ENCODE measurements around the gene SBK3. TPM values are rescaled to one million over a fixed set of nuclear protein-coding genes. Genes with fewer than 3 reads are reported as not detected.
"Not testable (repeated sequence)": the region's sequence is repeated elsewhere in the genome, so short reads cannot be mapped to it uniquely, and the experiment has no call there.

SBK3 gene
- total RNA-seq, 2 experiments from 2014 or later, result not detected

GRCh38 chr19:55582284-55582683, 36.9 kb upstream of the SBK3 start:
- H3K36me3 Mint-ChIP-seq; H3K27me3 Mint-ChIP-seq; intact Hi-C loops (cut with micrococcal nuclease); DNase-seq; H3K9me3 Mint-ChIP-seq; POLR2A ChIA-PET; H3K27ac Mint-ChIP-seq: not testable (repeated sequence)
- CTCF ChIA-PET, result interaction anchor here (1.6 to 3.3 kb wide), 4 partner anchors 24 to 78 kb away, joined by 3 to 15 read pairs (median 8); partner anchors contain the start of gene ZNF865
- H3K4me1 Mint-ChIP-seq (ENCODE audit: low read depth), result peaks cover 34% of the 10 kb centered on the region
- H3K4me3 Mint-ChIP-seq, result peak overlapping the region; percentile 76

GRCh38 chr19:55581823-55582223, 36.5 kb upstream of the SBK3 start:
- Mint-ChIP-seq H3K4me3 (peak overlapping the region; percentile 76), H3K27me3 (no peaks in the 10 kb centered on the region), H3K27ac (no peak overlapping the region), H3K9me3 (no peaks in the 10 kb centered on the region), H3K4me1 (ENCODE audit: low read depth) (peaks cover 30% of the 10 kb centered on the region), H3K36me3 (peaks cover 13% of the 10 kb centered on the region)
- intact Hi-C loops (cut with micrococcal nuclease), result no loop called here
- ChIA-PET CTCF (interaction anchor here (1.6 to 3.3 kb wide), 4 partner anchors 24 to 78 kb away, joined by 3 to 15 read pairs (median 8); partner anchors contain the start of gene ZNF865), POLR2A (interaction anchor here (1.0 kb wide), 1 partner anchor 22 kb away, joined by 3 read pairs; no protein-coding TSS in a partner anchor)
- no peak for DNase-seq

- H3K27me3 Mint-ChIP-seq, result no peaks in the 10 kb centered on the region
- ChIA-PET POLR2A (interaction anchor here (1.0 kb wide), 1 partner anchor 22 kb away, joined by 3 read pairs; no protein-coding TSS in a partner anchor), CTCF (interaction anchor here (1.6 to 3.3 kb wide), 4 partner anchors 25 to 77 kb away, joined by 3 to 15 read pairs (median 8); partner anchors contain the start of gene ZNF865)
- H3K9me3 Mint-ChIP-seq, result no peaks in the 10 kb centered on the region
- DNase-seq, result peak; percentile 43
- peak overlapping the region; percentile 76 for H3K4me3 Mint-ChIP-seq
- intact Hi-C loops (cut with micrococcal nuclease), result no loop called here
- peaks cover 28% of the 10 kb centered on the region for H3K4me1 Mint-ChIP-seq (ENCODE audit: low read depth)
- peaks cover 15% of the 10 kb centered on the region for H3K36me3 Mint-ChIP-seq
- peak overlapping the region; percentile 78 for H3K27ac Mint-ChIP-seq
These were observed 35.9 kb upstream of the SBK3 start for GRCh38 chr19:55581145-55581822.

GRCh38 chr19:55580628-55581144, 35.3 kb upstream of the SBK3 start, which contains the start of gene ZNF579:
ZNF579 (minus strand) TSS chr19:55580848; CDS start chr19:55579639, 1,209 bp downstream.
- CTCF ChIA-PET, result interaction anchor here (2.4 to 3.3 kb wide), 3 partner anchors 25 to 77 kb away, joined by 7 to 15 read pairs (median 10); partner anchors contain the start of gene ZNF865
- H3K4me3 Mint-ChIP-seq, result peak within 1 kb of the TSS; percentile 76
- peaks cover 15% of the 10 kb centered on the region for H3K36me3 Mint-ChIP-seq
- H3K27me3 Mint-ChIP-seq, result no peaks in the 10 kb centered on the region
- peak; percentile 88 for DNase-seq
- peak within 1 kb of the TSS; percentile 78 for H3K27ac Mint-ChIP-seq
- POLR2A ChIA-PET, result interaction anchor here (0.8 to 1.0 kb wide), 2 partner anchors 19 to 23 kb away, joined by 3 to 5 read pairs; partner anchors contain the start of genes FIZ1 and ZNF524
- H3K9me3 Mint-ChIP-seq, result no peaks in the 10 kb centered on the region
- intact Hi-C loops (cut with micrococcal nuclease), result loop anchor here (1.0 kb wide), 1 partner anchor 44 kb away; the partner anchor contains the start of gene ZNF784
- peaks cover 23% of the 10 kb centered on the region for H3K4me1 Mint-ChIP-seq (ENCODE audit: low read depth)

- peaks cover 18% of the 10 kb centered on the region for H3K4me1 Mint-ChIP-seq (ENCODE audit: low read depth)
- no peak for DNase-seq
- POLR2A ChIA-PET, result interaction anchor here (0.8 kb wide), 1 partner anchor 20 kb away, joined by 5 read pairs; the partner anchor contains the start of genes FIZ1 and ZNF524
These were observed 34.7 kb upstream of the SBK3 start for GRCh38 chr19:55579766-55580621.

GRCh38 chr19:55578761-55579747, 33.7 kb upstream of the SBK3 start:
- intact Hi-C loops (cut with micrococcal nuclease), result no loop called here
- no peak for DNase-seq

More at GRCh38 chr19:55579766-55580621, 34.7 kb upstream of the SBK3 start:
- Mint-ChIP-seq H3K36me3 (peaks cover 15% of the 10 kb centered on the region), H3K4me3 (peak overlapping the region; percentile 76), H3K27me3 (no peaks in the 10 kb centered on the region), H3K27ac (peak overlapping the region; percentile 70), H3K9me3 (no peaks in the 10 kb centered on the region)
- CTCF ChIA-PET, result interaction anchor here (2.4 to 3.3 kb wide), 3 partner anchors 26 to 76 kb away, joined by 7 to 15 read pairs (median 10); partner anchors contain the start of gene ZNF865
- intact Hi-C loops (cut with micrococcal nuclease), result loop anchor here (1.0 kb wide), 1 partner anchor 44 kb away; the partner anchor contains the start of gene ZNF784

GRCh38 chr19:55578031-55578760, 32.9 kb upstream of the SBK3 start:
- Mint-ChIP-seq H3K4me1 (ENCODE audit: low read depth) (peaks cover 18% of the 10 kb centered on the region), H3K27ac (no peak overlapping the region), H3K36me3 (peaks cover 15% of the 10 kb centered on the region), H3K27me3 (no peaks in the 10 kb centered on the region), H3K4me3 (no peak overlapping the region), H3K9me3 (no peaks in the 10 kb centered on the region)
- POLR2A ChIA-PET, result no interaction called here
- intact Hi-C loops (cut with micrococcal nuclease), result no loop called here
- CTCF ChIA-PET, result interaction anchor here (0.7 kb wide), 1 partner anchor 53 kb away, joined by 3 read pairs; no protein-coding TSS in a partner anchor
- no peak for DNase-seq

More at GRCh38 chr19:55578761-55579747, 33.7 kb upstream of the SBK3 start:
- peaks cover 18% of the 10 kb centered on the region for H3K4me1 Mint-ChIP-seq (ENCODE audit: low read depth)
- H3K4me3 Mint-ChIP-seq, result peak overlapping the region; percentile 76
- ChIA-PET POLR2A (no interaction called here), CTCF (interaction anchor here (0.7 kb wide), 1 partner anchor 52 kb away, joined by 3 read pairs; no protein-coding TSS in a partner anchor)
- peaks cover 15% of the 10 kb centered on the region for H3K36me3 Mint-ChIP-seq
- peak overlapping the region; percentile 70 for H3K27ac Mint-ChIP-seq
- H3K9me3 Mint-ChIP-seq, result no peaks in the 10 kb centered on the region
- H3K27me3 Mint-ChIP-seq, result no peaks in the 10 kb centered on the region

GRCh38 chr19:55576746-55577145, 31.4 kb upstream of the SBK3 start:
- intact Hi-C loops (cut with micrococcal nuclease), result no loop called here
- no peak overlapping the region for H3K27ac Mint-ChIP-seq
- no peak overlapping the region for H3K4me3 Mint-ChIP-seq
- CTCF ChIA-PET, result interaction anchor here (1.0 kb wide), 1 partner anchor 55 kb away, joined by 3 read pairs; no protein-coding TSS in a partner anchor
- peaks cover 13% of the 10 kb centered on the region for H3K4me1 Mint-ChIP-seq (ENCODE audit: low read depth)
- no peak for DNase-seq
- H3K36me3 Mint-ChIP-seq, result peaks cover 15% of the 10 kb centered on the region
- H3K9me3 Mint-ChIP-seq, result no peaks in the 10 kb centered on the region
- H3K27me3 Mint-ChIP-seq, result no peaks in the 10 kb centered on the region
- POLR2A ChIA-PET, result no interaction called here

GRCh38 chr19:55573929-55574328, 28.6 kb upstream of the SBK3 start:
- H3K4me3 Mint-ChIP-seq; H3K4me1 Mint-ChIP-seq (ENCODE audit: low read depth); intact Hi-C loops (cut with micrococcal nuclease); DNase-seq; H3K27me3 Mint-ChIP-seq; POLR2A ChIA-PET; H3K9me3 Mint-ChIP-seq; H3K27ac Mint-ChIP-seq: not testable (repeated sequence)
- peaks cover 12% of the 10 kb centered on the region for H3K36me3 Mint-ChIP-seq
- CTCF ChIA-PET, result interaction anchor here (1.5 kb wide), 1 partner anchor 23 kb away, joined by 3 read pairs; no protein-coding TSS in a partner anchor

- H3K9me3 Mint-ChIP-seq; H3K27ac Mint-ChIP-seq; POLR2A ChIA-PET; intact Hi-C loops (cut with micrococcal nuclease); H3K36me3 Mint-ChIP-seq; H3K4me3 Mint-ChIP-seq; DNase-seq; H3K27me3 Mint-ChIP-seq; H3K4me1 Mint-ChIP-seq (ENCODE audit: low read depth): not testable (repeated sequence)
- CTCF ChIA-PET, result interaction anchor here (0.7 kb wide), 1 partner anchor 261 kb away, joined by 4 read pairs; no protein-coding TSS in a partner anchor
These were observed 24.1 kb upstream of the SBK3 start for GRCh38 chr19:55569477-55569876.
